Stimulated activated CD8-positive, alpha-beta memory T cell treated with anti-CD3 and anti-CD28 coated beads, Interleukin-15, amount 100 ng/mL, for 4 hours (primary cell): ENCODE measurements around the gene FAM111B.
"Not testable (repeated sequence)": the region's sequence is repeated elsewhere in the genome, so short reads cannot be mapped to it uniquely, and the experiment has no call there.

Experiments used
- DNase-seq, 2 donors: peaks; one replicate each; pipeline ENCODE4 v3.0.0-alpha.2; 2020; ENCODE audit warnings: low read depth in 2 of 2

FAM111B gene, protein sequence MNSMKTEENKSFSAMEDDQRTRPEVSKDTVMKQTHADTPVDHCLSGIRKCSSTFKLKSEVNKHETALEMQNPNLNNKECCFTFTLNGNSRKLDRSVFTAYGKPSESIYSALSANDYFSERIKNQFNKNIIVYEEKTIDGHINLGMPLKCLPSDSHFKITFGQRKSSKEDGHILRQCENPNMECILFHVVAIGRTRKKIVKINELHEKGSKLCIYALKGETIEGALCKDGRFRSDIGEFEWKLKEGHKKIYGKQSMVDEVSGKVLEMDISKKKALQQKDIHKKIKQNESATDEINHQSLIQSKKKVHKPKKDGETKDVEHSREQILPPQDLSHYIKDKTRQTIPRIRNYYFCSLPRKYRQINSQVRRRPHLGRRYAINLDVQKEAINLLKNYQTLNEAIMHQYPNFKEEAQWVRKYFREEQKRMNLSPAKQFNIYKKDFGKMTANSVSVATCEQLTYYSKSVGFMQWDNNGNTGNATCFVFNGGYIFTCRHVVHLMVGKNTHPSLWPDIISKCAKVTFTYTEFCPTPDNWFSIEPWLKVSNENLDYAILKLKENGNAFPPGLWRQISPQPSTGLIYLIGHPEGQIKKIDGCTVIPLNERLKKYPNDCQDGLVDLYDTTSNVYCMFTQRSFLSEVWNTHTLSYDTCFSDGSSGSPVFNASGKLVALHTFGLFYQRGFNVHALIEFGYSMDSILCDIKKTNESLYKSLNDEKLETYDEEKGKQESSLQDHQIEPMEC

DNA sequence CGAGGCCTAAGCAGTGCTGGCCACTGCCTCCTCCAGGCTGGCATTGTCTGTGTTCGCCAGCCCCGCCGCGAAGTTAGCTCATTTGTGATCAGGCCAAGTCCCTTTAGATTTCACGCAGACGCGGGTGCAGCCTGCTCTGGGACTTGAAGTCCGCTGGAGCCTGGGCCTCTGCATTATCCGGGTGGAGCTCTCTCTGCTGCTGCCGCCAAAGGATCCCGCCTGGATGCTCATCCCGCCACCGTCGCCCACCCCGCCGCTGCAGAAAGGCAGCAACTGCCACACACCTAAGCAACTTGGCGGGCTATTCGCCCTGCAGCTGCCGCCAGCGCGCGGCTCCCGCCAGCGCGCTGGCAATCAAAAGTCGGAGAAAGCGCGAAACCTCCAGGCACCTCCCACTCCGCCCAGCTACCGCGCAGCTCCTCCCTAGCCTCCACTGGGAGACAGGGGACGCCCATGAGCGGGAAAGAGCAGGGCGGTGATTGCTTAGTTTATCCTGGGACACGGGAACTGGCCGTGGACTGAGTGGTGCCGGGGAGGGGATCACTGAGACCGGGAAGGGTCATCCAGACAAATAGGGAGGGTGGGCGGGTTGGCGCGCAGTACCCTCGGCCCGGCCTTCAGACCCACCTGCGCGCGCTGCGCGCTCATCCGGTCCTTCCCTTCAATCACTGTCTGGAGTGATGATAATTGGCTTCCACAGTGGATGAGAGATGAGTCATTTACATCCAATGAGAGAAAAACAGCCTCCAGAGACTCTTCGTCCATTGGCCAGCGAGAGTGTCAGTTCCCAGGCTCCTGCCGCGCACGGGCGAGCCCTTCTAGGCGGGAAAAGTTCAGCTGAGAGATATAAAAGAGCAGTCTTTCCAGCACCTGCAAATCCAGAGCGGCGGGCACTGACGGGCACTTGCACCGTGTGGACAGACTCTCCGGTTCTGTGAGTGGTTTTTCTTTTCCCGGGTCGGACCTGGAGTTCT is at the start of gene FAM111B:
FAM111B (plus strand) TSS at position 875 of the 974 bp plus-strand sequence. CDS start 2,389 bp downstream, outside the sequence.
- DNase-seq, result no peak

DNA sequence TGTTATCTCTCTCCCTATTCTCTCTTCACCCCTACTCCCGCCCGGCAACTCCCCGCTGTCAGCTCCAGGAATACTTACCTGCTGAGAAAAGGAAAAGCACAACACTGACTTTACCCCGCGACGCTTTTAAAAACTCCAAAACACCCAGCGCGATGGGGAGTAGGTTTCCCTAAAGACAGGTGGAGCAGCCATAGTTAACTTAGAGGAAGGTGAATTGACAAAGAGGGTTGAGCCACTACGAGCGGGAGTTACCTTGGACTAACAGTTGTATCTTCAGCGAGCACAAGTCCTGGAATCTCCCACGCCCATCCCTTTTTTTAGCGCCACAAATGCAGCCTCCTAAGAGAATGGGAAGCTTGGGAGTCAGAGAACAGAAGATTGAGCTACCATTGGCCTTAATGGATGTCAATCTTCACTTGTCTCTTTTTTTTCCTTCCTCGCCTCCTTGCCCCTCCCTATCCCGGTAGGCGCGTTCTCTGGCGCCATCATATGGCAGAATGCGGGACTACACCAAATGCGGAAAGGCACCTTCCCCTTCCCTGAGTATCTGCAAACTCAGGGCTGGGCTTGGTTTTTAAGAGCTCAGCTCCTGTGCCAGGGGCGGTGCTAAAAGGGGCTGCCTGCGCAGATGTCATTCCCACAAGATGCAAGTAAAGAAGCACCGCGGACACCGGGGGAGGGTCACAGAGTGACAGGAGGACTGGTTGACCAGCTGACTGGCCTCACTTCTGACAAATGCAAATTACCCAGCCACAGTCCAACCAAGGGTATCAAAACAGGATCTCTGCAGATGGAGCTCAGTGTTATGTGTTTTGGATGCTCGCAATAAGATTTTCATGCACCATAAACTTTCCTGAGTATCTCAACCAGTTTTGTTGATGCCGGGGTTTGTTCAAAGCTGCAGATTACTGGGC is 48.7 kb upstream of the FAM111B start:
- DNase-seq, result peak; percentile 19 to 51

DNA sequence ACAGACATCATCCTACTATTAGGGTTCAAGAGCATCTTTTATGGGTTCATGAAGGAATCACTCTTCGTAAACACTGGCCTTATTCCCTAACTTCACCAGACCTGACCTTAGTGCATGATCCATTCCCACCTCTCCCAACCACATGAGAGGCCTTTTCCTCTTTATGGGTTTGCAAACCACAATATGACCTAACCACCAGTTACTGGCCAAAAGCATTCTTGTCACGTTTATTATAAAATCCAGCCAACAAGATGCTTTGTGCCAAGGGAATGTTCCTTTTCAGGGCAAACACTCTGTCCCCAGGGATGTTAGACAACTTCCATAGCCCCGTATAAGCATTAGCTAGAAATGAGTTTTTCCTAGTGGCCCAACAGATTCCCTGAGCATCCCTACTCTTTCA is 46.9 kb upstream of the FAM111B start:
- not testable (repeated sequence) for DNase-seq

DNA sequence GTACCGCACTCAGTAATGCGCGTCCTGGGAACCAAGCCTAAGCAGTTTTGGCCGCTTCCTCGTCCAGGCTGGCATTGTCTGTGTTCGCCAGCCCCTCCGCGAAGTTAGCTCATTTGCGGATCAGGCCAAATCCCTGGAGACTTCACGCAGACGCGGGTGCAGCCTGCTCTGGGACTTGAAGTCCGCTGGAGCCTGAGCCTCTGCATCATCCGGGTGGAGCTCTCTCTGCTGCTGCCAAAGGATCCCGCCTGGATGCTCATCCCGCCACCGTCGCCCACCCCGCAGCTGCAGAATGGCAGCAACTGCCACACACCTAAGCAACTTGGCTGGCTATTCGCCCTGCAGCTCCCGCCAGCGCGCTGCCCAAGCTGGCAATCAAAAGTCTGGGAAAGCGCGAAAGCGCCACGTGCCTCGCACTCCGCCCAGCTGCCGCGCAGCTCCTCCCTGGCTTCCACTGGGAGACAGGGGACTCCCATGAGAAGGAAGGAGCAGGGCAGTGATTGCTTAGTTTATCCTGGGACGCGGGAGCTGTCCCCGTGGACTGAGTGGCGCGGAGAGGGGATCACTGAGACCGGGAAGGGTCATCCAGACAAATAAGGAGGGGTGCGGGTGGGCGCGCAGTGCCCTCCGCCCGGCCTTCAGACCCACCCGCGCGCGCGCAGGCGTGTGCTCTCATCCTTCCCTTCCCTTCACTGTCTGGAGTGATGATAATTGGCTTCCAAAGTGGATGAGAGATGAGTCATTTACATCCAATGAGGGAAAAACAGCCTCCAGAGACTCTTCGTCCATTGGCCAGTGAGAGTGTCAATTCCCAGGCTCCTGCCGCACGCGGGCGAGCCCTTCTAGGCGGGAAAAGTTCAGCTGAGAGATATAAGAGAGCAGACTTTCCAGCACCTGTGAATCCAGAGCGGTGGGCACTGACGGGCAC is 44.2 kb upstream of the FAM111B start:
- DNase-seq, result no peak

DNA sequence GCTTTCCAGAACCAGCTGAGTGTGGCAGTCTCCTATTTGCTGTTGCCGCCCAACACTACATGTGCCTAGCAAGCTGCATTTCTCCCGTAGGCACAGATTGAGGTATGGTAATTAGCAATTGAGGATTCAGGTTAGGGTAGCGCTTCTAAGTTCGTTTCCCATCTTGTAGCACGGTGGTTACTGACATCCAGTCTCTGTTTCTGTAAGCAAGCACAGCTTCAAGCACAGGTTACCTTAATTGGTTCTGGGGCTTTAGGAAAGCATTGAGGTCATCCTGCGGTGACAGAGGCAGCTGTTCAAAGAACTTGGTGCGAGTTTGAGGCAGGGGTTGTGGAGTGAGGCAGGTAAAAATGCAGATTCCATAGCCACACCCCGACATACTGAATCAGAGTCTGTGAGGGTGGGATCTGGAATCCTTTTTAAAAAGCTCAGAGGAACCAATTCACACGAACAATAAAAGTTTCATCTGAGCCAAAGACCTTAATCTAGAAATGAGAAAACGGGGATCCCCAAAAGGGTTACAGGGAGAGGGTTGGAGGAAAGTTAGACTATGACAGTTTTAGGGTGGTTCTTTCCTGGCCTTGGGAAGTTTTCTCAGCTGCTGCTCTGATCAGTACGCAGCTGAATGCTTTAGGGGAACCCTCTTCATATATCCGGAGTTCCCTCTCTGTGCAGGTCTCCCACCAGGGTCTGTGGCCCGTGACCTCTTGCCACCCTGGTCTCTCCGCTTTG is 42.9 kb upstream of the FAM111B start:
- DNase-seq, result not testable (repeated sequence)

DNA sequence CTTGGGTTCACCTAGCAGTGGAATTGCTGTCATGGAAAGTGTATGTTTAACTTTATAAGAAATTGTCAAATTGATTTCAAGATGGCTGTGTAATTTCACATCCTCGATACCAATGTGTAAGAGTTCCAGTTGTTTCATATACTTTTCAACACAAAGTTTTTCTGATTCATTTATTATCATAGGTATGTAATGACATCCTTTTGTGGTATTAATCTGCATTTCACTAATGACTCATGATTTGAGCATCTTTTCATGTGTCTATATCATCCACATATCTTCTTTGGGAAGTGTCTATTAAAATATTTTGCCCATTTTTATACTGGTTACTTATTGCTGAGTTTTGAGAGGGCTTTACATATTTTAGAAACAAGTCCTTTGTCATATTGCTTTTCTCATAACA is 38.0 kb upstream of the FAM111B start:
- DNase-seq, result no peak

DNA sequence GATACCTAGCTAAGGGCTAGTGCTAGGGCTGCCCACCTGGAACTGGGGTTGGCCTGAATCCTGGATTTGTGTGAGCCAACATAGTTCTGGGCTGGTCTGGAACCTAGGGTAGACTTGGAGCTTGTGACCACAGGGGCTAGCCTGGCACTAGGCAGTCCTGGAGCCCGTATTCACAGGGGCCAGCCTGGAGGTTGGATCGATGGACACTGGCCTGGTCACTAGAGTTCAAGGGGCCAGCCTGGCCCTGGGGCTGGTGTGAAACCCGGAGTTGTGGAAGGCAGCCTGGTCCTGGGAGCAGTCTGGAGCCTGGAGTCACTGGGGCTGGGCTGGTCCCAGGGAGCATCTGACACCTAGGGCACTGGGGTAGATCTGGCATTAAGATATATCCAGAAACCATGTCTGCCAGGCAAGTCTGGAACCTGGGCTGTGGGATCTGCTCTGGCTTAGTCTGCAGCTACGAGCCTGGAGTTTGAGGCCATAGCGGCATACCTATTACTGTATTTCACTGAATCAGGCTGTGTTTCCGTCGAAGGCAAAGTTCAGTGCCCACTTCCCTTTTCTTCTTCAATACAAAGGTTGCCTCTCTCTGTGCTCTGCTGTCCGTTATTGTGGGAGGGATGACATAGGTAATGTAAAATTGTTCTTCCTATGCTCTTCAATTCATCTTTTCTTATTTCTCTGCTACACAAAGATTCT is 30.0 kb upstream of the FAM111B start:
- no peak for DNase-seq

DNA sequence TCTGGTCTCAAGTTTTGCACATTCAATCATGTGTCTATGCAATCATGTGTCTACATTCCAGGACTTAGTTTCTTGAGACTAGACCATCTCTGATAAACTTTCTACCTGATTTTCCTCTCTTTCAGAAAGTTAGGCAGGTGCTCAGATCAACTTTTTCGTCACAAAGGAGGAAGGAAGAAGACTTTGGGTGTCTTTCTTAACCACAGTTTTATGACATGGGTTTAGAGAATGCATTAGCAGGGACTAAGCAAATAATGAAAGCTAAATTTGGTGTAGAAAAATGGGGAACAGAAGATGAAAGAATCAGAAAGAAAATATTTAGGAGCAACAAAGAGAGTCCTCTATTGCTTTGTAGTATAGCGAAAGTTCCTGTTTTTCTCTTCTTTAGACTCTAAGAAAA is 28.6 kb upstream of the FAM111B start:
- DNase-seq, result no peak

DNA sequence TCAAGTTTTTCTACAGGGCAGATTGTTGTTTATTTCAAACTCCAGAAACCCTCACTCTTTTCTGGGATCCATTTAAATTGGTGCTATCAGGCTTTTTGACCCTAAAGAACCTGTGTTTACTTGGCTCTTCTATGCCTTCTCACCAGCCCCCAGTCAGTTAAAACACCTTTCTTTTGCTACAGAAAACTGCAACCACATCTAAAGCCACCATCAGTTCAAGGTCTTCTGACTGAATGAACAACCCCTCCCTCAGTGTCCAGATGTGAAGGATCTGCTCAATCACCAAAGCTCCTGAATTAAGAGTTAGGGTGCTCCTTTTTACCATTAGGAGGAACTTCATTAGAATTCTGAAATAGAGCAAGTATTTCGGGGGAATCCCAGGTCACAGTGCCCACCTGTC is 28.0 kb upstream of the FAM111B start:
- DNase-seq, result no peak

DNA sequence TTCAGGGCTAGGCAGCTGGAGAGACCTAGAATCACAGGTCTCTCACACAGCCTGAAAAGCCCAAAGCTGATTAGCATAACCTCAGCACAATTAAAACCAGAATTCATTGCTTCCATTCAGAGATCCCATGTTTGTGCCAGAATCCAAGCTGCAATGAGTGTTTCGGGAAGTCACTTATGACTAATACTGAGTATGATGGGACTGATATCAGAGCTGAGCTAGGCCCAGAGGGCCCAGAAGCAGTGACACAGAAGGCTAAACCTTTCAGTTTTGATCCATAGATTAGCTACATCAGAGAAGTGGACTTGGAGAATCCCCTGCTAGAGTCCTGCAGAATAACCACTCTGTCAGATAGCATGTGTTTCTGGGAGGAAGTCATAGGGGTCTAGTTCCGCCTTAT is 26.6 kb upstream of the FAM111B start:
- DNase-seq, result not testable (repeated sequence)

DNA sequence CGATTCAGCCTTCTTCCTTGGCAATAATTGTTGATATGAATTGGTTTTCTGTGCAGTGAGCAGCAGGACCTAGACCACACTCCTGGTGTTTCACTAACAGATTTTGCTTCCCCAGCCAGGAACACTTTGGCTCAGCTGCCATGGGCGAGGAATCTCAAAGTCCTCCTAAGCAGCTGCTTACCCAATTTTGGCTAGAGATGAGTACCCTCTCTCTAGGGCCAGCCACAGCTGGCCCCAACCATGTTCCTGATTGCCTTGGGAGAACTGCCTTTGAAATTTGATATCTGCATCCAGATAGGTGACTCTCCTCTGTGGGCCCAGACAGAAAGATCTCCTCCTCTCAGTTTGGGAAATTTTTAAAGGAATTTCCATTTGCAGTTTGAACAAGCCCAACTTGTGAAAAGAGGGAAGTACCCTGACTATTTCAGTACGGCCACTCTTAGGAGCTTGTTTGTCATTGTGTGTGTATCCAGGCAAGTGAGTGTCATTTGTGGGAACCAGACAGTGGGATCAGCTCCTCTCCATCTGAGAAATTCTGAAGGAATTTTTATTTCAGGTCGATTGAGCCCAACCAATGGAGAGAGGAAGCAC is 25.5 kb upstream of the FAM111B start:
- DNase-seq, result not testable (repeated sequence)

DNA sequence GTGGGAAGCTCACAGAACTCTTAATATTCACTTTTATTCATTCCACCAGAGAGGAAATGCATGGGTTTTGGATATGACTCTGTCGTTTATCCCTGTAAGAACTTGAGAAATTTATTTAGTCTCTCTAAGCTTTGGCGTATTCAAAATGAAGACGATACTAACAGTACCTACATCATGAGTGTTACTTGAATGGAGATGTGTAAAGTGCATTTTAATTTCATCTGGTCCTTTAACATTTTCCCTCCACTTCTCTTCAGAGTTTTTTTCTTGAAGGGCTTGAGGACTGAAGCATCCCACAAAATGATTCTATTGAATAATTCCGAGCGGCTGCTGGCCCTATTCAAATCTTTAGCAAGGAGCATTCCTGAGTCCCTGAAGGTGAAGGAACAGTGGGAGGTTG is 21.0 kb upstream of the FAM111B start, which contains the start of gene GLYATL1B:
GLYATL1B (plus strand) TSS at position 301 of the 400 bp plus-strand sequence; CDS start at position 301, 0 bp downstream.
- DNase-seq, result not testable (repeated sequence)

DNA sequence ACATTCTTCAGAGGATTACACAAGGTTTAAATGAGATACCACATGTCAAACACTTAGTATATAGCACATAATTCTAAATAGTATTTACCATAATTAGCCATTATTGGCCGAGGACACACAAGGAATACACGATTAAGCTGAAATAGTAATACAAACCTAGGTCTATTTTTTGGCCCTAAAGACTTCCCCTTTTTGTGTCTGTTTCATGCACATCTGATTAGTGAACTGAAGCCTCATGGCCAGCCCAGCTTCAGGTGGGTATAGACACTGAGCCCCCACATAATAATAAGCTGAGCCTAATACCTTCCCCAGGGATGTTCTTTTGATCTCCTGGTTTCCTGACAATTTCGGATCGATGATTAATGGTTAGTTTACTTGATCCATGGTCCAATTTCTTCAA is 18.9 kb upstream of the FAM111B start:
- no peak for DNase-seq

DNA sequence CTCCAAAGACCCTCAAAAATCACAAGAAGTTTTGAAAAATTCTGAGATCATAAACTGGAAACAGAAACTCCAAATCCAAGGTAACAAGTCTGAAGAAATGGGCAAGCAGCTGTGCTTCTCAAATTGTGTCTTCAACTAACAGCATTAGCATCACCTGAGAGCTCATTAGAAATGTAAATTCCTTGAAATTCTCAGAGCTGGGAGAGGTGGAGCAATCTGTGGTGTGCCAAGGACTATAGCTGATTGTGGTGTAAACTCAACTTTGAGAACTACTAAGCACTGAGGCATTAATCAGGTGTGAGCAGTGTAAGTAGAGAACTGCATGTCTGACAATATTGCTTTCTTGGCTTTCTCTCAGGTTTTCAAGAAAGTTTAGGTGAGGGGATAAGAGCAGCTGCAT is 13.5 kb upstream of the FAM111B start:
- not testable (repeated sequence) for DNase-seq

DNA sequence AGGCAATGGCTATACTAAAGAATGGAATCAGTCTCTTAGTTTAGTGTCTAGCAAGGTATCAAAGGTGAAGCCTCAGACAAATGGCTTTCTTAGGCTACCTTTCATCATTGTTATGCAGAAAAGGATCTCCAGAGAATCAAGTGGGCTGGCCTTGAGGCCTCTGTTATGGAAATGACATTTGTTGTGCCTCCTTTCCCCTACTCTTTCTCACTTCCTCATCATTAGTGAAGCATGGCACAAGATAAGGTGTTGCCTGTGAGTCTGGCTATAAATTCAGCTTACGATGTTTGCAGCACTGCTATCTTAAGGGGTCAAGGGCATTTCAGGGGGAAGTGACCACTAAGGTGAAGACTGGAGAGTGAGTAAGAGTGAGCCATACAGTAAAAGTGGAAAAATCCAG is 11.8 kb upstream of the FAM111B start:
- not testable (repeated sequence) for DNase-seq

DNA sequence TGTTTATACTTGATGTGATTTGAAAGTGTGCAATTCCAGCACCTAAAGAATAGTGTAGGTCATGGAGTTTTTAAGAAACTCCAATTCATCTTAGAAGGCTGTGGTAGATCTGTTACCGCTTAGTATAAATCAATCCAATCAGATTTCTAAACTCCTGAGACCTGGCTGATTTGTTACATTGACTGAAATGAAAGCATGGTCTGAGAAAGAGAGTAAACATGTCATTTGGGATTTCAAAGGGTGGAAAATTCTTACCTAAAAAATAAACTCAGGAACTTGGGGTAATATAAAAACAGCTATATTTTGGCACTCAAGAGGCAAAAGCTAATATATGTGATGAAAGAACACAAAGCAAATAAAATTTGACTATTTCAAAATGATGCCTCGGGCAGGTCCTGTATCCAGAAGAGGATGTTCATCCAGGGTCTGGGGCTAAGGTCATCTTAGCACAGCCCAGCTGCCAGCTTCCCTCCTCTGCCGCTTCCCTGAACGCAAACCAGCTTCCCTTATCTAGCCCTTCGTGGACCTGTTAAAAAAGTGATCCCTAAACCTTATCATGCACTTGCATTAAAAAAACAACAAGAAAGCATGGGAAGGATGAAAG is 11.0 kb upstream of the FAM111B start:
- DNase-seq, result not testable (repeated sequence)

DNA sequence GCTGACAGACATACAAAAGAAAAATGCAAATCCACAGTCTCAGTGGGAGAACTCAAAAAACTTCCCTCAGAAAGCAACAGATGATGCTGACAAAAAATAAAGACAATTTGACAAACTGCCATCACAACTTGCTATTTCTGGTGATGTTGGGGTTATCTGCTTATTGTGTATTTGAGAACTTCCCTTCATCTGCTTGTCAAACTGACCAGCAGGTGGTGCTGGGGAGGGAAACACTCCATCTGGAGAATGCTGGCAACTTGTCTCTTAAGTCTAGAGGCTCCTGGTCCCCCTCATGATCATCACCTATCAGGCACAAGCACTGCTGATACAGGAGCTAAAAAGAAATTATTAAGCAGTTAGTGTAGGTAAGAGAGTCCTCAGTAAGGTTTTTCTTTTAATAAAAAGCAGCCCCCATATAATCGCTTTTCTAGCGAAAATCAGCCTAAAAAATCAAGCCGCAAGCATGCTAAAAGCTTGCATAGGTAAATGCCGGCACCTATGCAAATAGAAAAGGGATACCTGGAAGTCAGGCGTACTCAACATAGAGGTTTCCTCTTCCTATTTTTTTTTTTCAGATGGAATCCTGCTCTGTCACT is 9.8 kb upstream of the FAM111B start:
- peak in 1 of 2 donors; percentile 31 for DNase-seq
